GM20000 (cell line): ENCODE measurements around the gene ANO2.

Experiments
- DNase-seq: peaks from one replicate; pipeline ENCODE4 v3.0.0; 2012; ENCODE audit warnings: low spot score
- CTCF ChIP-seq: IDR thresholded peaks from 2 replicates; pipeline ENCODE4 v1.5.1; 2012; ENCODE audit warnings: mild to moderate bottlenecking, control low read depth; ENCODE audit errors: extremely low read depth, missing control alignments

The ANO2 gene

GRCh38 chr12:5557906-5558305 is 387.2 kb downstream of the ANO2 start:
- no peak for DNase-seq
- no peak for TF ChIP-seq CTCF

GRCh38 chr12:5556946-5557673 is 387.9 kb downstream of the ANO2 start:
- no peak for DNase-seq
- no peak for TF ChIP-seq CTCF

- peak; percentile 10 for TF ChIP-seq CTCF
- DNase-seq = no peak
These were observed 388.9 kb downstream of the ANO2 start for GRCh38 chr12:5556033-5556614.

- no peak for DNase-seq
- no peak for TF ChIP-seq CTCF
These were observed 390.3 kb downstream of the ANO2 start for GRCh38 chr12:5554711-5555110.

GRCh38 chr12:5549011-5549410 is 396.0 kb downstream of the ANO2 start:
- no peak for DNase-seq
- TF ChIP-seq CTCF = no peak

GRCh38 chr12:5548152-5548943 is 396.7 kb downstream of the ANO2 start:
- DNase-seq = no peak
- TF ChIP-seq CTCF = no peak

- TF ChIP-seq CTCF = no peak
- DNase-seq = no peak
These were observed 398.4 kb downstream of the ANO2 start for GRCh38 chr12:5546616-5547015.
